ENCODE data around the gene P2RY8.
"Not testable (repeated sequence)": the region's sequence is repeated elsewhere in the genome, so short reads cannot be mapped to it uniquely, and the experiment has no call there.

DNA sequence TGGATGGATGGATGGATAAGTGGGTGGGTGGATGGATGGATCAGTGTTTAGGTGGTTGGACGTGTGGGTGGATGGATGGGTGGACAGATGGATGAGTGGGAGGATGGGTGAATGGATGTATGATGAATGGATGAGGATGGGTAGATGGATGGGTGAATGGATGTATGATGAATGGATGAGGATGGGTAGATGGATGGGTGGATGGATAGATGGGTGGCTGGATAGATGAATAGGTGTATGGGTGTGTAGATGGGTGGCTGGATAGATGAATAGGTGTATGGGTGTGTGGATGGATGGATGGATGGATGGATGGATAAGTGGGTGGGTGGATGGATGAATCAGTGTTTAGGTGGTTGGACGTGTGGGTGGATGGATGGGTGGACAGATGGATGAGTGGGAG is 62.4 kb downstream of the P2RY8 start:
- TF ChIP-seq POLR2A, POLR2AphosphoS5, CTCF, EP300 (IDR thresholded peaks at IDR 0.05): not testable (repeated sequence)

All from upper lobe of left lung (tissue), 4 donors.